GM19239 (cell line): ENCODE measurements around the gene KRTAP29-1.
"Not testable (repeated sequence)": the region's sequence is repeated elsewhere in the genome, so short reads cannot be mapped to it uniquely, and the experiment has no call there.

Experiments
- DNase-seq: peaks from one replicate; pipeline ENCODE4 v3.0.0; 2011; ENCODE audit warnings: low spot score; ENCODE audit not compliant: insufficient read length
- FAIRE-seq: peaks from 2 replicates; lab custom pipeline; 2011; peaks lifted over from hg19 to GRCh38; lab: Jason Lieb, UNC

The KRTAP29-1 gene

GRCh38 chr17:41304091-41304490, 1.4 kb upstream of the KRTAP29-1 start:
- DNase-seq (no peak), FAIRE-seq (no peak)

GRCh38 chr17:41302981-41303380, 330 bp upstream of the KRTAP29-1 start:
- DNase-seq (no peak), FAIRE-seq (no peak)

- FAIRE-seq, result no peak
These were observed 1.4 kb downstream of the KRTAP29-1 start for GRCh38 chr17:41301204-41301790.

DNA sequence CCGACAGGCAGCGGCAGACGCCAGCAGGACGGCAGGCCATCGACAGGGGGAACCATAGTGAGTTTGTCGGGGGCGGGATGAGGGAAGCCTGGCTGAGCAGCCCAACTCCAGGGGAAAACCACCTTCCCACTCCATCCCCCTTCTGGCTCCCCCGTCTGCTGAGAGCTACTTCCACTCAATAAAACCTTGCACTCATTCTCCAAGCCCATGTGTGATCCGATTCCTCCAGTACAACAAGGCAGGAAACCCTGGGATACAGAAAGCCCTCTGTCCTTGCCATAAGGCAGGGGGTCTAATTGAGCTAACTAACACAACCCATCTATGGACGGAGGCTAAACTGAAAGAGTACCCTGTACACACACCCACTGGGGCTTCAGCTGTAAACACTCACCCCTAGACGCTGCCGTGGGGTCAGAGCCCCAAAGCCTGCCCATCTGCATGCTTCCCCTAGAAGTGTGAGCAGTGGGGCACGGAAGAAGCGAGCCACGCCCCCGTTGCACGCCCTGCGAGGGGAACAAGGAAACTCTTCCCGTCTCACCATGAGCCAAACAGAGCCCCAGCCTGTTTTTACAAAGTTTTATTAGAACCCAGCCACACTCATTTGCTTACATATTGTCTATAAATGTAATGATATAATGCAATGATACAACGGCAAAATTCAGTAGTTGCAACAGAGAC, 4.1 kb downstream of the KRTAP29-1 start:
- DNase-seq (no peak), FAIRE-seq (no peak)

More at GRCh38 chr17:41301204-41301790, 1.4 kb downstream of the KRTAP29-1 start:
- no peak for DNase-seq

- DNase-seq, result no peak
- FAIRE-seq, result no peak
These were observed 5.8 kb downstream of the KRTAP29-1 start for GRCh38 chr17:41296846-41297245.

DNA sequence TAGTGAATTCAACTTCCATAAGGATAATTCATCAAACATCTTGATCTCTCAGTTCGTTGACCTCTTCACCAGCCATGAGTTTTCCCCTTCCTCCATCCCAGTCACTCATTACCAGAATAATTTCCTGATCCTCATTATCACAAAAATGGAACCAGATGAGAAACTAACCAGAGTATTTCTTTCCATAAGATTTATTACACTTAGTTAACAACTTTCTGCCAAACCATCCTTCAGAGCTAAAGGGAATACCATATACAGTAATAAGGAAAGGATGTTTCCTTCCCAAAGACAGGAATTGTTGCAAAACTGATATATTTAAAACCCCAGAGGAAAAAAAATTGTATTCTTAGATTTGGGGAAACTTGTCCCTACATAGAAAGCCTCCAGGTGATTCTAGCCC, 8.6 kb downstream of the KRTAP29-1 start:
- DNase-seq, result no peak
- FAIRE-seq, result no peak

- DNase-seq (no peak), FAIRE-seq (no peak)
These were observed 15.6 kb downstream of the KRTAP29-1 start for GRCh38 chr17:41287050-41287449.

- FAIRE-seq, result no peak
- DNase-seq, result no peak
These were observed 18.1 kb downstream of the KRTAP29-1 start for GRCh38 chr17:41284546-41284945.

DNA sequence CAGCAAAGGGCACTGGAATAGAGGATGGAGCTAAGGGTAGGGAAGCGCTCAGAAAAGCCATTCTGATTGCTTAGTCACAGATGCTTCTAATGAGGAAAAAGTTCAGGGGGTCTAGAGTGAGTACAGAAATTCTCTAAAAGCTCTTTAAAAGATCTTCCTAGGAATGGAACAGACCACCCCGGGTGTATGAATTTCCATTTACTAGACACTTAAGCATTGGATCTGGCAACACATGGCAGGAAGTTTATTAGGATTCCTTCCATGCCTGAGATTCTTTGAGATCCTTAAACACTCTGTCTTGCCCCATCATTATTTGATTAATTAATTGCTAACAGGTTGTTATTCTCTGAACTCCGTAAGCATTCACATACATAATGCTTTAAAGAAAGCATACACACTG, 18.6 kb downstream of the KRTAP29-1 start:
- no peak for FAIRE-seq
- no peak for DNase-seq

DNA sequence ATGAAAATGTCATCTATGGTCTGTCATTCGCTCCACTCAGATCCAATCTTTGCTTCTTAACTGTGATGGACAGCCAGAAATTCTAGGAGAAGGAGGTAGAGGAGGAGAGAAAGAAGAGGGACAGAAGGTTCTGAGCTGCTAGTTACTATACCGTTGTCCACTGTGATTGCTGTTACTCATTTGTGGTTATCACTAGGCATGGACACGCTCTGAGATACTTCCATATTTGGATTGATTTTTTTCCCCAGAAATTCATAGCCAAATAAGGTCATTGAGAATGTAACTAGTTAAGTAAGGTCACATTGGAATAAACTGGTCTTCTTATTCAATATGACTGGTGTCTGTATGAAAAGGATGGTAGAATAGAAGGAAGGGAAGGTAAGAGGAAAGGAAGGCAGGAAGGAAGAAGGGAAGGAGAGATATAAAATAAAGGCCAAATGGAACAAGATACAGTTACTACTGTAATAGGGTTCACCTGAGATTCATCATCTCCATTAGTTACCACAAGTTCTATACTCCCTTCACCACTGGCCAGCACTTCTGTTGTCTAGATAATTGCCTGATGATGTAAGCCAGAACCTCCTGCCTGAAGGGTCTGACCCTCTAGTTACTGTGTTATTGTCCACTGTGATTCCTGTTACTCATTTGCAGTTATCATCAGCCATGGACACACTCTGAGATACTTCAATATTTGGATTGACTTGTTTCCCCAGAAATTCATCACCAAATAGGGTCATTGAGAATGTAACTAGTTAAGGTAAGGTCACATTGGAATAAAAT, 24.3 kb downstream of the KRTAP29-1 start:
- no peak for FAIRE-seq
- no peak for DNase-seq

DNA sequence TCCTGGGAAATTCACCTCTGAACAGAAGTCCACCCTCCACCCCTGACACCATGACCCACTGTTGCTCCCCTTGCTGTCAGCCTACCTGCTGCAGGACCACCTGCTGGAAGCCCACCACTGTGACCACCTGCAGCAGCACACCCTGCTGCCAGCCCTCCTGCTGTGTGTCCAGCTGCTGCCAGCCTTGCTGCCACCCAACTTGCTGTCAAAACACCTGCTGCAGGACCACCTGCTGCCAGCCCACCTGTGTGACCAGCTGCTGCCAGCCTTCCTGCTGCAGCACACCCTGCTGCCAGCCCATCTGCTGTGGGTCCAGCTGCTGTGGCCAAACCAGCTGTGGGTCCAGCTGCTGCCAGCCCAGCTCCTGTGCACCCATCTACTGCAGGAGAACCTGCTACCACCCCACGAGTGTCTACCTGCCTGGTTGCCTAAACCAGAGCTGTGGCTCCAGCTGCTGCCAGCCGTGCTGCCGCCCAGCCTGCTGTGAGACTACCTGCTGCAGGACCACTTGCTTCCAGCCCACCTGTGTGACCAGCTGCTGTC, 26.9 kb downstream of the KRTAP29-1 start, which contains the start of gene KRTAP9-7:
KRTAP9-7 (plus strand) TSS at position 51 of the 543 bp plus-strand sequence; CDS start at position 51, 0 bp downstream.
- DNase-seq, FAIRE-seq: not testable (repeated sequence)

DNA sequence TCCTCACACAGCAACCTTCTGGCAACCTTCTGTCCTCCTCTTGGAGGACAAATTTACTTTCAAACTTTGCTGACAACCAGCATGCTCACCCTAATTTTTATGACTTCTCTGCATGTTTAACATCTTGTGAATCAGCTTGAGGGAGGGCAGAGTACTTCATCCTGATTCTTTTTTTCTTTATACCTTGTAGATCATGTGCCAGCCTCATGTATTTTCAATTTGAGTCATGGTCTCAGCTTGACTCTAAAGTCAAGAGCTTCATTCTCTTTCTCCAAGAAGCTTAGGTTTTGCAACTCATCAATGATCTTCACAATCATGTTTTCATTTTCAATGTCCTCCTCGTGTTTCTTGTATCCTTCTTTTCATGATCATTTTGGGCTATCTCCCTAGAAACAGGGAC, 30.8 kb downstream of the KRTAP29-1 start:
- DNase-seq, result no peak

GRCh38 chr17:41271323-41271722, 31.3 kb downstream of the KRTAP29-1 start:
- FAIRE-seq, DNase-seq: not testable (repeated sequence)

More for the DNA sequence above, 30.8 kb downstream of the KRTAP29-1 start:
- FAIRE-seq, result no peak

- DNase-seq, result no peak
- no peak for FAIRE-seq
These were observed 34.9 kb downstream of the KRTAP29-1 start for GRCh38 chr17:41267711-41268110.

GRCh38 chr17:41265078-41265477, 37.6 kb downstream of the KRTAP29-1 start, which contains the start of gene KRTAP9-6:
TSS of gene KRTAP9-6 (plus strand) at chr17:41265378. CDS start at chr17:41265378, 0 bp downstream.
- FAIRE-seq (no peak), DNase-seq (no peak)

DNA sequence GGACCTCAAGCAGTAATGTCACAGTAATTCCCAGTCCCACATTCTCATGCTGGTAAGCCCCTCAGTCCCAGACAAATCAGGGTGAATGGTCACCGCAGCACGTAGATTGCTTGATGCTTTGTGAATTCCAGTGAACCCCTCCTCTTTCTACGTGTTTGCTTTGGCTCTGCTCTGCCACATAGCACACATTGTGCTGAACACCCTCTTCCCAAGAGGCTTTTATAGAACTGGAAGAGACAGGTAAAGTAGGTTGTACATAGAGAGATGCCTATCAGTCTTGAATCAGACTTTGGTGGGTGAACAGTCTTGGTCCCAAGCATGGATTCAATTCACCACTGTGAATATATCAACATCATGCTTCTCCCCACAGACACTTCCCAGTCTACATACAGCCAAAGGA, 38.1 kb downstream of the KRTAP29-1 start:
- no peak for FAIRE-seq
- no peak for DNase-seq

GRCh38 chr17:41263212-41263611, 39.4 kb downstream of the KRTAP29-1 start:
- no peak for DNase-seq
- FAIRE-seq, result no peak

DNA sequence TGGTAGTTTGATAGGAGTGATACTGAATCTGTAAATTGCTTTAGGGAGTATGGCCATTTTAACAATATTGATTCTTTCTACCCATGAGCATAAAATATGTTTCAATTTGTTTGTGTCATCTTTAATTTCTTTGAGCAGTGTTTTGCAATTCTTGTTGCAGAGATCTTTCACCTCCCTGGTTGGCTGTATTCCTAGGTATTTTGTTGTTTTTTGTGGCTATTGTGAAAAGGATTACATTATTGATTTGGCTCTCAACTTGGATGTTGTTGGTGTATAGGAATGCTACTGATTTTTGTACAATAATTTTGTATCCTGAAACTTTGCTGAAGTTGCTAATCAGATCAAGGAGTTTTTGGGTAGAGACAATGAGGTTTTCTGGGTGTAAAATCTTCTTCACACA, 44.2 kb downstream of the KRTAP29-1 start:
- FAIRE-seq (no peak), DNase-seq (no peak)

GRCh38 chr17:41256291-41256685, 46.4 kb downstream of the KRTAP29-1 start:
- no peak for FAIRE-seq

DNA sequence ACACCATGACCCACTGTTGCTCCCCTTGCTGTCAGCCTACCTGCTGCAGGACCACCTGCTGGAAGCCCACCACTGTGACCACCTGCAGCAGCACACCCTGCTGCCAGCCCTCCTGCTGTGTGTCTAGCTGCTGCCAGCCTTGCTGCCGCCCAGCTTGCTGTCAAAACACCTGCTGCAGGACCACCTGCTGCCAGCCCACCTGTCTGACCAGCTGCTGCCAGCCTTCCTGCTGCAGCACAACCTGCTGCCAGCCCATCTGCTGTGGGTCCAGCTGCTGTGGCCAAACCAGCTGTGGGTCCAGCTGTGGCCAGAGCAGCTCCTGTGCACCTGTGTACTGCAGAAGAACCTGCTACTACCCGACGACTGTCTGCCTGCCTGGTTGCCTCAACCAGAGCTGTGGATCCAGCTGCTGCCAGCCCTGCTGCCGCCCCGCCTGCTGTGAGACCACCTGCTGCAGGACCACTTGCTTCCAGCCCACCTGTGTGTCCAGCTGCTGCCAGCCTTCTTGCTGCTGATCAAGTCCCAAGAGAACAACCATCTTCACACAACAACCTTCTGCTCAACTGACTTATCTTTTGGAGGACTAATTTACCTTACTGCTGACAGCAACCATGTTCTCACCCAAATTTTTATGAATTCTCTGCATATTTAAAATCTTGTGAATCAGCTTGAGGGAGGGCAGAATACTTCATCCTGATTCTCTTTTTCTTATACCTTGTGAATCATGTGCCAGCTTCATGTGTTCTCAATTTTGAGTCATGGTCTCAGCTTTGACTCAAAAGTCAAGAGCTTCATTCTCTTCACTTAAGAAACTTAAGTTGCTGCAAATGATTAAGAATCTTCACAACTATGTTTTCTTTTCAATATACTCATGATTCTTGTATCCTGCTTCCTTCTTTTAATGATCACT, 47.0 kb downstream of the KRTAP29-1 start, which contains the start of gene KRTAP9-9:
KRTAP9-9 (plus strand) TSS at position 4 of the 910 bp plus-strand sequence.
- not testable (repeated sequence) for DNase-seq
- FAIRE-seq, result peak; percentile 42

More at GRCh38 chr17:41256291-41256685, 46.4 kb downstream of the KRTAP29-1 start:
- no peak for DNase-seq
